ENCODE measurements around the gene MAVS. TPM values are rescaled to one million over a fixed set of nuclear protein-coding genes. Genes with fewer than 3 reads are reported as not detected.
A peak's percentile ranks its signal among the peaks of the same experiment; 100 is the strongest.

Gene MAVS
- total RNA-seq, 1 experiment from 2014 or later = 23.4 TPM

DNA sequence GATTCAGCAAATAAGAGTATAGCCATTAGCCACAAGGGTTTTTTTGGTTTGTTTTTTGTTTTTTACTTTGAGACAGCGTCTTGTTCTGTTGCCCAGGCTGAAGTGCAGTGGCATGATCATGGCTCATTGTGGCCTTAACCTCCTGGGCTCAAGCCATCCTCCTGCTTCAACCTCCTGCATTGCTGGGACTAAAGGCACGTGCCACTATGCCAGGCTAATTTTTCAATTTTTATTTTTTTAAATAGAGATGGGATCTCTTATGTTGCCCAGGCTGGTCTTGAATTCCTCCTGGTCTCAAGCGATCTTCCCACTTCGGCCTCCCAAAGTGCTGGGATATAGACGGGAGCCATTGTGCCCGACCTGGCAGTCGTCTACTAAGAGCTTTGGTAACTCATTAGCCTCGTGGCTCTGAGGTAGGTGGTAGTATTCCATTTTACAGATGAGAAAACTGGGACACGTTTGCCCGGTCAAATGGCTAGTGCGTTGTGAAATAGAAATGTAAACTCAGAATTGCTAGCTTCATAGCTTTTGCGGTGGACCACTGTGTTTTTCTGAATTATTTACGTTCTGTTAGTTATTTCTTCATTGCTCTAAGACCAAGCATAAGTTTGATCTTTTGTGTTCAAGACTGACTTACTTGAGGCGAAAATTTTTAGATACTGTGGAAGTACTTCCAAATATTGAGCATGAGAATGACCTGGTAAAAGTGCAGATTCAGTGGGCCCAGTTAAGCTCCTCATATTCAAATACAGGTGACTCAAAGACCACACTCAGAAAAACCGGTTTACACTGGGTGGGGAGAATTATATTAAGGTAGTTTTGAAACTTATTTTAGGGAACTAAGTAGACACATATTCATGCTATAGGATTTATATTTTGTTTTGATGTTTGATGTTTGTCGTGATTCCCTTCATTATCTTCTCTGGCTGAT is 44.6 kb downstream of the MAVS start:
- Mint-ChIP-seq H3K4me1 (peaks cover 54% of the 10 kb centered on the region), H3K36me3 (peaks cover 36% of the 10 kb centered on the region), H3K27me3 (ENCODE audit: low read depth) (no peaks in the 10 kb centered on the region), H3K27ac (peak overlapping the region; percentile 97), H3K4me3 (peak overlapping the region; percentile 96), H3K9me3 (no peaks in the 10 kb centered on the region)
- no peak for ATAC-seq
- ChIA-PET POLR2A (no interaction called here), CTCF (interaction anchor here (0.7 to 2.0 kb wide), 4 partner anchors 71 to 181 kb away, joined by 3 to 4 read pairs (median 4); partner anchors contain the start of gene AP5S1)
- TF ChIP-seq, protein P1, sequence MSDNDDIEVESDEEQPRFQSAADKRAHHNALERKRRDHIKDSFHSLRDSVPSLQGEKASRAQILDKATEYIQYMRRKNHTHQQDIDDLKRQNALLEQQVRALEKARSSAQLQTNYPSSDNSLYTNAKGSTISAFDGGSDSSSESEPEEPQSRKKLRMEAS (CRISPR knock-in tag; IDR thresholded peaks at IDR 0.05) = no peak
- no peak for TF ChIP-seq TEAD4 (CRISPR knock-in tag; IDR thresholded peaks at IDR 0.05)
- TF ChIP-seq NR1H2 (CRISPR knock-in tag; IDR thresholded peaks at IDR 0.05) = no peak
- TF ChIP-seq GABPB1 (CRISPR knock-in tag; IDR thresholded peaks at IDR 0.05) = no peak
- no peak for TF ChIP-seq MYBL2 (CRISPR knock-in tag; IDR thresholded peaks at IDR 0.05)
- TF ChIP-seq ZNF232 (CRISPR knock-in tag; IDR thresholded peaks at IDR 0.05) = no peak
- no peak for TF ChIP-seq PRRX2 (CRISPR knock-in tag; IDR thresholded peaks at IDR 0.05)
- no peak for TF ChIP-seq RORB (CRISPR knock-in tag; IDR thresholded peaks at IDR 0.05)
- no peak for TF ChIP-seq ZNF219 (CRISPR knock-in tag; IDR thresholded peaks at IDR 0.05; ENCODE audit: borderline replicate concordance)
- TF ChIP-seq KAT7 (CRISPR knock-in tag; IDR thresholded peaks at IDR 0.05; ENCODE audit: borderline replicate concordance) = no peak
- TF ChIP-seq, protein P2, sequence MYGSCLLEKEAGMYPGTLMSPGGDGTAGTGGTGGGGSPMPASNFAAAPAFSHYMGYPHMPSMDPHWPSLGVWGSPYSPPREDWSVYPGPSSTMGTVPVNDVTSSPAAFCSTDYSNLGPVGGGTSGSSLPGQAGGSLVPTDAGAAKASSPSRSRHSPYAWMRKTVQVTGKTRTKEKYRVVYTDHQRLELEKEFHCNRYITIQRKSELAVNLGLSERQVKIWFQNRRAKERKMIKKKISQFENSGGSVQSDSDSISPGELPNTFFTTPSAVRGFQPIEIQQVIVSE (CRISPR knock-in tag; IDR thresholded peaks at IDR 0.05; ENCODE audit: borderline replicate concordance) = no peak
- no peak for TF ChIP-seq TP53 (CRISPR knock-in tag; IDR thresholded peaks at IDR 0.05)
- no peak for TF ChIP-seq ESRRA (CRISPR knock-in tag; IDR thresholded peaks at IDR 0.05; ENCODE audit: borderline replicate concordance)
- TF ChIP-seq, protein P3, sequence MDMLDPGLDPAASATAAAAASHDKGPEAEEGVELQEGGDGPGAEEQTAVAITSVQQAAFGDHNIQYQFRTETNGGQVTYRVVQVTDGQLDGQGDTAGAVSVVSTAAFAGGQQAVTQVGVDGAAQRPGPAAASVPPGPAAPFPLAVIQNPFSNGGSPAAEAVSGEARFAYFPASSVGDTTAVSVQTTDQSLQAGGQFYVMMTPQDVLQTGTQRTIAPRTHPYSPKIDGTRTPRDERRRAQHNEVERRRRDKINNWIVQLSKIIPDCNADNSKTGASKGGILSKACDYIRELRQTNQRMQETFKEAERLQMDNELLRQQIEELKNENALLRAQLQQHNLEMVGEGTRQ (CRISPR knock-in tag; IDR thresholded peaks at IDR 0.05) = no peak
- TF ChIP-seq, protein P4, sequence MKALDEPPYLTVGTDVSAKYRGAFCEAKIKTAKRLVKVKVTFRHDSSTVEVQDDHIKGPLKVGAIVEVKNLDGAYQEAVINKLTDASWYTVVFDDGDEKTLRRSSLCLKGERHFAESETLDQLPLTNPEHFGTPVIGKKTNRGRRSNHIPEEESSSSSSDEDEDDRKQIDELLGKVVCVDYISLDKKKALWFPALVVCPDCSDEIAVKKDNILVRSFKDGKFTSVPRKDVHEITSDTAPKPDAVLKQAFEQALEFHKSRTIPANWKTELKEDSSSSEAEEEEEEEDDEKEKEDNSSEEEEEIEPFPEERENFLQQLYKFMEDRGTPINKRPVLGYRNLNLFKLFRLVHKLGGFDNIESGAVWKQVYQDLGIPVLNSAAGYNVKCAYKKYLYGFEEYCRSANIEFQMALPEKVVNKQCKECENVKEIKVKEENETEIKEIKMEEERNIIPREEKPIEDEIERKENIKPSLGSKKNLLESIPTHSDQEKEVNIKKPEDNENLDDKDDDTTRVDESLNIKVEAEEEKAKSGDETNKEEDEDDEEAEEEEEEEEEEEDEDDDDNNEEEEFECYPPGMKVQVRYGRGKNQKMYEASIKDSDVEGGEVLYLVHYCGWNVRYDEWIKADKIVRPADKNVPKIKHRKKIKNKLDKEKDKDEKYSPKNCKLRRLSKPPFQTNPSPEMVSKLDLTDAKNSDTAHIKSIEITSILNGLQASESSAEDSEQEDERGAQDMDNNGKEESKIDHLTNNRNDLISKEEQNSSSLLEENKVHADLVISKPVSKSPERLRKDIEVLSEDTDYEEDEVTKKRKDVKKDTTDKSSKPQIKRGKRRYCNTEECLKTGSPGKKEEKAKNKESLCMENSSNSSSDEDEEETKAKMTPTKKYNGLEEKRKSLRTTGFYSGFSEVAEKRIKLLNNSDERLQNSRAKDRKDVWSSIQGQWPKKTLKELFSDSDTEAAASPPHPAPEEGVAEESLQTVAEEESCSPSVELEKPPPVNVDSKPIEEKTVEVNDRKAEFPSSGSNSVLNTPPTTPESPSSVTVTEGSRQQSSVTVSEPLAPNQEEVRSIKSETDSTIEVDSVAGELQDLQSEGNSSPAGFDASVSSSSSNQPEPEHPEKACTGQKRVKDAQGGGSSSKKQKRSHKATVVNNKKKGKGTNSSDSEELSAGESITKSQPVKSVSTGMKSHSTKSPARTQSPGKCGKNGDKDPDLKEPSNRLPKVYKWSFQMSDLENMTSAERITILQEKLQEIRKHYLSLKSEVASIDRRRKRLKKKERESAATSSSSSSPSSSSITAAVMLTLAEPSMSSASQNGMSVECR (CRISPR knock-in tag; IDR thresholded peaks at IDR 0.05; ENCODE audit: borderline replicate concordance) = no peak
- TF ChIP-seq, protein P5, sequence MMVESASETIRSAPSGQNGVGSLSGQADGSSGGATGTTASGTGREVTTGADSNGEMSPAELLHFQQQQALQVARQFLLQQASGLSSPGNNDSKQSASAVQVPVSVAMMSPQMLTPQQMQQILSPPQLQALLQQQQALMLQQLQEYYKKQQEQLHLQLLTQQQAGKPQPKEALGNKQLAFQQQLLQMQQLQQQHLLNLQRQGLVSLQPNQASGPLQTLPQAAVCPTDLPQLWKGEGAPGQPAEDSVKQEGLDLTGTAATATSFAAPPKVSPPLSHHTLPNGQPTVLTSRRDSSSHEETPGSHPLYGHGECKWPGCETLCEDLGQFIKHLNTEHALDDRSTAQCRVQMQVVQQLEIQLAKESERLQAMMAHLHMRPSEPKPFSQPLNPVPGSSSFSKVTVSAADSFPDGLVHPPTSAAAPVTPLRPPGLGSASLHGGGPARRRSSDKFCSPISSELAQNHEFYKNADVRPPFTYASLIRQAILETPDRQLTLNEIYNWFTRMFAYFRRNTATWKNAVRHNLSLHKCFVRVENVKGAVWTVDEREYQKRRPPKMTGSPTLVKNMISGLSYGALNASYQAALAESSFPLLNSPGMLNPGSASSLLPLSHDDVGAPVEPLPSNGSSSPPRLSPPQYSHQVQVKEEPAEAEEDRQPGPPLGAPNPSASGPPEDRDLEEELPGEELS (CRISPR knock-in tag; IDR thresholded peaks at IDR 0.05) = no peak
- no peak for TF ChIP-seq ZNF423 (CRISPR knock-in tag; IDR thresholded peaks at IDR 0.05)
- no peak for DNase-seq (ENCODE audit: low spot score)
